Stomach (tissue), 9 donors: ENCODE measurements around the gene VAV2. TPM values are rescaled to one million over a fixed set of nuclear protein-coding genes. Genes with fewer than 3 reads are reported as not detected.

ENCODE experiments used
- DNase-seq, 2 donors: peaks; one replicate each; pipeline versions ENCODE4 v3.0.0 to v3.0.0-alpha.2; 2013 to 2019
- H3K27ac ChIP-seq, 5 donors: fragments of 200-600 bp in 4 of 5; sonication (generic) in 4 of 5; one replicate each; pipeline ENCODE4 v1.5.1; 2013 to 2019; ENCODE audit warnings: mild to moderate bottlenecking in 1 of 5, moderate library complexity in 1 of 5
- H3K27me3 ChIP-seq, 3 donors: fragments of 200-600 bp; sonication (generic); one replicate each; pipeline ENCODE4 v1.5.1; 2017 to 2019; ENCODE audit warnings: mixed run types in 1 of 3
- H3K36me3 ChIP-seq, 4 donors: fragments of 200-600 bp; sonication (generic); 1 replicate in 3 of 4; 2 replicates in 1 of 4; pipeline ENCODE4 v1.5.1; 2016 to 2019
- H3K4me1 ChIP-seq, 4 donors: fragments of 200-600 bp; sonication (generic); one replicate each; pipeline ENCODE4 v1.5.1; 2016 to 2019
- H3K4me3 ChIP-seq, 4 donors: fragments of 200-600 bp; sonication (generic) in 3 of 4; one replicate each; pipeline ENCODE4 v1.5.1; 2016 to 2019; ENCODE audit warnings: mild to moderate bottlenecking in 1 of 4
- H3K9me3 ChIP-seq, 4 donors: fragments of 200-600 bp; sonication (generic); one replicate each; pipeline ENCODE4 v1.5.1; 2016 to 2019
- EP300 ChIP-seq: sonication (generic); formaldehyde crosslinking; IDR thresholded peaks from one replicate; pipeline ENCODE4 v1.6.1; 2017; ENCODE audit warnings: antibody characterized with exemption
- POLR2A ChIP-seq, 4 donors: fragments of 450-650 bp; IDR thresholded peaks; one replicate each; pipeline ENCODE4 v1.6.1; 2016; ENCODE audit warnings: antibody characterized with exemption in 4 of 4, control low read depth in 2 of 4, mild to moderate bottlenecking in 1 of 4, moderate library complexity in 1 of 4
- POLR2AphosphoS5 ChIP-seq, 3 donors: sonication (generic); formaldehyde crosslinking; IDR thresholded peaks; one replicate each; pipeline ENCODE4 v1.6.1; 2016; ENCODE audit warnings: antibody characterized with exemption in 3 of 3
- WGBS, 5 donors: extraction: QIAGEN DNeasy Blood & Tissue Kit in 3 of 5; methylation state at CpG; one replicate each; pipeline versions ENCODE4 v1.1.5 to v1.1.7; 2013 to 2018; 5-methylcytosine and 5-hydroxymethylcytosine counted together
- intact Hi-C: fragments of 100-400 bp; cut with DNase I; formaldehyde crosslinking; loops from one replicate; pipeline ENCODE4 v1.15.1; 2023; ENCODE audit warnings: low total_unique reads
- polyA plus RNA-seq, 3 donors: library from polyadenylated mRNA; stranded (reverse); fragments of 200-250 nt; gene quantifications; one replicate each; pipeline ENCODE4 v1.2.3, GENCODE V29; 2013
- total RNA-seq, 5 donors: library from RNA; depleted of rRNA; stranded (reverse); fragments of >200 nt; gene quantifications; one replicate each; pipeline versions ENCODE4 v1.1.0 to v1.2.3, GENCODE V29; 2014 to 2016
- TF ChIP-seq, protein P1 (sequence below), 7 experiments: fragments of 450-650 bp in 4 of 7; fragments of 200-600 bp in 3 of 7; sonication (generic) in 3 of 7; IDR thresholded peaks; one replicate each; pipeline ENCODE4 v1.5.1; 2016 to 2019; ENCODE audit warnings: antibody characterized with exemption in 7 of 7, control low read depth in 2 of 7, mild to moderate bottlenecking in 1 of 7
- donor health status: healthy with polysubstance abuse.
- donor health status: Bipolar disorder and iron deficiency.
- donor health status: healthy.

Gene VAV2
- total and polyA plus RNA-seq, 8 donors, result 4.1 to 14.2 (median 7.0) TPM

DNA sequence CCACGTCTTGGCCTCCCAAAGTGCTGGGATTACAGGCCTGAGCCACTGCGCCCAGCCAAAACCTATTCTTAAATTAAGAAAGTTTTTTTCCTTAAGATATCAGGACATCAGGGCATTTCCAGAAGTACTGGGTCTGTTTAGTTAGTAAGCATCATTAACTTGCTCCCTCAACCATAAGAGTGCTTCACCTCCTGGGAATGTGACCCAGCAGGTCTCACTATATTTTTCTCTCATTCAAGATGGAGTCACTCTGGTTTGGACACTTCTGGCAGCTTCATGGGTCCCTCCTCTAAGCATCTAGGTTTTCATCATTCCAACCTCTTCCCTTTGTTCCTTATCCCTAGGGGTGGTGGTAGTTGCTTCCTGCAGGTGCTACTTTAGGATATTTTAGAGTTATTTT is 22.8 kb upstream of the VAV2 start:
- intact Hi-C loops, result no loop called here
- TF ChIP-seq POLR2AphosphoS5 (IDR thresholded peaks at IDR 0.05), result no peak
- TF ChIP-seq, protein P1, sequence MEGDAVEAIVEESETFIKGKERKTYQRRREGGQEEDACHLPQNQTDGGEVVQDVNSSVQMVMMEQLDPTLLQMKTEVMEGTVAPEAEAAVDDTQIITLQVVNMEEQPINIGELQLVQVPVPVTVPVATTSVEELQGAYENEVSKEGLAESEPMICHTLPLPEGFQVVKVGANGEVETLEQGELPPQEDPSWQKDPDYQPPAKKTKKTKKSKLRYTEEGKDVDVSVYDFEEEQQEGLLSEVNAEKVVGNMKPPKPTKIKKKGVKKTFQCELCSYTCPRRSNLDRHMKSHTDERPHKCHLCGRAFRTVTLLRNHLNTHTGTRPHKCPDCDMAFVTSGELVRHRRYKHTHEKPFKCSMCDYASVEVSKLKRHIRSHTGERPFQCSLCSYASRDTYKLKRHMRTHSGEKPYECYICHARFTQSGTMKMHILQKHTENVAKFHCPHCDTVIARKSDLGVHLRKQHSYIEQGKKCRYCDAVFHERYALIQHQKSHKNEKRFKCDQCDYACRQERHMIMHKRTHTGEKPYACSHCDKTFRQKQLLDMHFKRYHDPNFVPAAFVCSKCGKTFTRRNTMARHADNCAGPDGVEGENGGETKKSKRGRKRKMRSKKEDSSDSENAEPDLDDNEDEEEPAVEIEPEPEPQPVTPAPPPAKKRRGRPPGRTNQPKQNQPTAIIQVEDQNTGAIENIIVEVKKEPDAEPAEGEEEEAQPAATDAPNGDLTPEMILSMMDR (IDR thresholded peaks at IDR 0.05), result no peak
- TF ChIP-seq EP300, result no peak
- TF ChIP-seq POLR2A (IDR thresholded peaks at IDR 0.05), result no peak
- no peak overlapping the region for H3K4me3 ChIP-seq
- DNase-seq, result no peak
- H3K36me3 ChIP-seq, result no peaks in the 10 kb centered on the region
- H3K27me3 ChIP-seq, result no peaks in the 10 kb centered on the region
- peaks cover 0 to 5% (median 2%) of the 10 kb centered on the region in 4 donors for H3K4me1 ChIP-seq
- WGBS, 5 donors, result 87 to 97% (median 96%) methylated on average over 2 of the region's 2 CpGs
- peaks cover 0 to 6% (median 0%) of the 10 kb centered on the region in 4 donors for H3K9me3 ChIP-seq
- no peak overlapping the region for H3K27ac ChIP-seq

DNA sequence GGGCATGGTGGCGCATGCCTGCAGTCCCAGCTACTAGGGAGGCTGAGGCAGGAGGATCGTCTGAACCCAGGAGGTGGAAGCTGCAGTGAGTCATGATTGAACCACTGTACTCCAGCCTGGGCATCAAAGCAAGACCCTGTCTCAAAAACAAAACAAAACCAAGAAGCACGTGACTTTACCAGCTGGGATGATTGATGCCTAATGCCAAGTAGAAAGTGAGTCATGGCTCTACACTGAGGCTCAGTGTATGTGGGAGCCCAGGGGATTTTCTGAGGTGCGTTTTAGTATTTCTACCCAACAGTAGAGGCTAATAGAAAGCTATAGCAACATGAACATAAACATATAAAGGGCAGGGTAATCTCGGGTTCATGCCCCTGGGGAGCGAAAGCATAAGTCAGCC is 19.3 kb upstream of the VAV2 start:
- H3K27me3 ChIP-seq, result no peaks in the 10 kb centered on the region
- TF ChIP-seq POLR2AphosphoS5 (IDR thresholded peaks at IDR 0.05), result no peak
- no peak for TF ChIP-seq POLR2A (IDR thresholded peaks at IDR 0.05)
- TF ChIP-seq, protein P1 (IDR thresholded peaks at IDR 0.05), result no peak
- no peak for TF ChIP-seq EP300
- peaks cover 0 to 6% (median 0%) of the 10 kb centered on the region in 4 donors for H3K9me3 ChIP-seq
- no peak overlapping the region for H3K27ac ChIP-seq
- peaks cover 0 to 5% (median 2%) of the 10 kb centered on the region in 4 donors for H3K4me1 ChIP-seq
- H3K36me3 ChIP-seq, result no peaks in the 10 kb centered on the region
- no peak for DNase-seq
- intact Hi-C loops, result no loop called here
- 83 to 87% (median 85%) methylated on average over 6 of the region's 6 CpGs for WGBS, 5 donors
- no peak overlapping the region for H3K4me3 ChIP-seq

DNA sequence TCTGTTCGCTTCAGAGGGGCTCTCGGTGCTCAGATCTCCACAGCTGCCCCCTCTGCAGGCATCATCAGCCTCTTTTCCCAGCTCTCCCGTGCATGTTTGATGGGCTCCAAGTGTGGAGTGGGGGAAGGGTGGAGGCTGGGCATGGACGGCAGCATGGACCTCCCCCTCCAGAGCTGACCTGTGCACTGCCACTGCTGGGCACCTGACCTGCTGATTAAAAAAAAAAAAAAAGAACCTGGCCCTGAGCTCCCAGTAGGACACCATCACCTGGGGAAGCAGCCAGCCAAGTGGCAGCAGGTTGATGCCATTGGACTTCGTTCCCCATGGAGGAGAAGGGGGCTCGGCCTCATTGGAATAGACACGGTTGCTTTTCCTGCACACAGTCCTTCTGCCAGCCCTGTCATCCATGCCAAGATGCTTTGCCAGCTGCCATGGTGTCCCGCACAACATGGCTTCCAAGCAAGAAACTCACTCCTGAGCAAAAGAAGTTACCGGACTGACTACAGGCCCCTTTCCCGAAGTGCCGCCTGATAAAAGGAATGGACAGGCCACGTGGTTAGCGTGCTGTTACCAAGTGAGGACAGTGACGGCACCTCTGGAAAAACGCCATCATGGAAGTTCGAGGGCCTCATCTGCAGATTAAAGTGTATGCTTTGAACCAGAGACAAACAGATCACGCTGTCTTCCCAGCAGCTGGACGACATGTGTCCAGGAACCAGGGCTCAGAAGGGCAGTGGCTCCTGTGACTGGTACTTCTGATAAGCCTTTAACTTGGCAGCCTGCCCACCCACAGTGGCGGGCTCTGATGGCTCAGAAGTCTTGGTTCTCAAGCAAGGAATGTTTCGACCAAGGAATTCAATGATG is 18.4 kb upstream of the VAV2 start:
- intact Hi-C loops, result no loop called here
- Histone ChIP-seq H3K36me3 (no peaks in the 10 kb centered on the region), H3K27ac (no peak overlapping the region), H3K27me3 (peaks cover 0 to 3% (median 0%) of the 10 kb centered on the region in 3 donors), H3K4me1 (peaks cover 0 to 5% (median 2%) of the 10 kb centered on the region in 4 donors), H3K4me3 (no peak overlapping the region), H3K9me3 (peaks cover 0 to 6% (median 0%) of the 10 kb centered on the region in 4 donors)
- peak; percentile 51 to 77 for DNase-seq
- no peak for TF ChIP-seq EP300
- TF ChIP-seq POLR2A (IDR thresholded peaks at IDR 0.05), result no peak
- no peak for TF ChIP-seq POLR2AphosphoS5 (IDR thresholded peaks at IDR 0.05)
- TF ChIP-seq, protein P1 (IDR thresholded peaks at IDR 0.05), result no peak
- 48 to 70% (median 55%) methylated on average over 11 to 20 of the region's 20 CpGs for WGBS, 5 donors

DNA sequence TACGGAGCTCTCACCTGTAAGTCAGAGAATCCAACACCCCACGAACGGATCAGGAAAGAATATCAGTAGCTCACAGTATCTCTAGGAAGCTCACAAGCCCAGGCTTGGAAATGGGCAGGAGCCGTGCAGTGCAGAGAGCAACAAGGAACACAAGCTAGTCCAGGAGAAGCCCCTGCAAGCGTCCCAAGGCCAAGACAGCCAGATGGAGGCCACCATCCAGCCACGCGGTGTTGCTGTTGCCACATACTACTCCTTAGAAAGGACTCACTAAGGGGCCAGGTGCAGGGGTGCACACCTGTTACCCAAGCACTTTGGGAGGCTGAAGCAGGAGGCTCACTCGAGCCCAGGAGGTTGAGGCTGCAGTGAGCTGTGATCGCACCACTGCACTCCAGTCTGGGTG is 15.4 kb upstream of the VAV2 start:
- no peak overlapping the region for H3K27ac ChIP-seq
- H3K4me1 ChIP-seq, result peaks cover 0 to 5% (median 2%) of the 10 kb centered on the region in 4 donors
- H3K36me3 ChIP-seq, result no peaks in the 10 kb centered on the region
- no peak for TF ChIP-seq EP300
- no peak for TF ChIP-seq POLR2AphosphoS5 (IDR thresholded peaks at IDR 0.05)
- TF ChIP-seq, protein P1 (IDR thresholded peaks at IDR 0.05), result no peak
- no peak for TF ChIP-seq POLR2A (IDR thresholded peaks at IDR 0.05)
- H3K27me3 ChIP-seq, result peaks cover 0 to 21% (median 0%) of the 10 kb centered on the region in 3 donors
- 81 to 91% (median 85%) methylated on average over 9 of the region's 9 CpGs for WGBS, 5 donors
- no peak for DNase-seq
- no peak overlapping the region for H3K4me3 ChIP-seq
- intact Hi-C loops, result no loop called here
- no peaks in the 10 kb centered on the region for H3K9me3 ChIP-seq
